ENCODE results near the gene FGFRL1.
"Not testable (repeated sequence)": the region's sequence is repeated elsewhere in the genome, so short reads cannot be mapped to it uniquely, and the experiment has no call there.

FGFRL1 gene

GRCh38 chr4:973431-974397 lies 37.7 kb upstream of the FGFRL1 start, which contains the start of gene DGKQ:
Gene DGKQ, minus strand, starts transcription at chr4:973569. Its CDS starts 87 bp downstream, at chr4:973482.
- Histone ChIP-seq H3K27me3 (ENCODE audit: insufficient read depth, low read length) (no peaks in the 10 kb centered on the region), H4K20me1 (ENCODE audit: insufficient read depth, low read length) (no peaks in the 10 kb centered on the region), H3F3A (ENCODE audit: insufficient read depth, low read length) (no peaks in the 10 kb centered on the region), H3K9ac (ENCODE audit: low read length) (peak within 1 kb of the TSS; percentile 59; the same call in 1 of the 2 replicates), H3K4me2 (ENCODE audit: low read length) (peak within 1 kb of the TSS; percentile 91), H3K4me3 (ENCODE audit: low read depth, low read length, poor library complexity, severe bottlenecking) (peak within 1 kb of the TSS; percentile 73), H2AFZ (ENCODE audit: low read length) (no peak within 1 kb of the TSS), H3K9me3 (ENCODE audit: low read length) (no peaks in the 10 kb centered on the region), H3K4me1 (ENCODE audit: insufficient read depth, low read length, severe bottlenecking) (peaks cover 10% of the 10 kb centered on the region), H3K36me3 (ENCODE audit: insufficient read depth, low read length) (no peaks in the 10 kb centered on the region), H3K27ac (ENCODE audit: low read depth, low read length, poor library complexity, severe bottlenecking) (no peak within 1 kb of the TSS), H3K9me2 (ENCODE audit: low read depth, low read length) (no peaks in the 10 kb centered on the region), H3K79me2 (ENCODE audit: insufficient read depth, low read length) (no peaks in the 10 kb centered on the region)
- TF ChIP-seq EZH2 (IDR thresholded peaks at IDR 0.05; ENCODE audit: borderline replicate concordance, low read length): no peak
- TF ChIP-seq, protein P1, sequence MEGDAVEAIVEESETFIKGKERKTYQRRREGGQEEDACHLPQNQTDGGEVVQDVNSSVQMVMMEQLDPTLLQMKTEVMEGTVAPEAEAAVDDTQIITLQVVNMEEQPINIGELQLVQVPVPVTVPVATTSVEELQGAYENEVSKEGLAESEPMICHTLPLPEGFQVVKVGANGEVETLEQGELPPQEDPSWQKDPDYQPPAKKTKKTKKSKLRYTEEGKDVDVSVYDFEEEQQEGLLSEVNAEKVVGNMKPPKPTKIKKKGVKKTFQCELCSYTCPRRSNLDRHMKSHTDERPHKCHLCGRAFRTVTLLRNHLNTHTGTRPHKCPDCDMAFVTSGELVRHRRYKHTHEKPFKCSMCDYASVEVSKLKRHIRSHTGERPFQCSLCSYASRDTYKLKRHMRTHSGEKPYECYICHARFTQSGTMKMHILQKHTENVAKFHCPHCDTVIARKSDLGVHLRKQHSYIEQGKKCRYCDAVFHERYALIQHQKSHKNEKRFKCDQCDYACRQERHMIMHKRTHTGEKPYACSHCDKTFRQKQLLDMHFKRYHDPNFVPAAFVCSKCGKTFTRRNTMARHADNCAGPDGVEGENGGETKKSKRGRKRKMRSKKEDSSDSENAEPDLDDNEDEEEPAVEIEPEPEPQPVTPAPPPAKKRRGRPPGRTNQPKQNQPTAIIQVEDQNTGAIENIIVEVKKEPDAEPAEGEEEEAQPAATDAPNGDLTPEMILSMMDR (IDR thresholded peaks at IDR 0.05; ENCODE audit: low read length): no peak

- Histone ChIP-seq H3K4me3 (ENCODE audit: low read depth, low read length, poor library complexity, severe bottlenecking) (no peak overlapping the region), H3K79me2 (ENCODE audit: insufficient read depth, low read length) (no peaks in the 10 kb centered on the region), H3K4me2 (ENCODE audit: low read length) (no peak overlapping the region), H2AFZ (ENCODE audit: low read length) (no peak overlapping the region), H3F3A (ENCODE audit: insufficient read depth, low read length) (no peaks in the 10 kb centered on the region), H3K9ac (ENCODE audit: low read length) (no peak overlapping the region), H3K27ac (ENCODE audit: low read depth, low read length, poor library complexity, severe bottlenecking) (no peak overlapping the region), H3K36me3 (ENCODE audit: insufficient read depth, low read length) (no peaks in the 10 kb centered on the region), H3K4me1 (ENCODE audit: insufficient read depth, low read length, severe bottlenecking) (peaks cover 10% of the 10 kb centered on the region), H3K9me3 (ENCODE audit: low read length) (no peaks in the 10 kb centered on the region), H4K20me1 (ENCODE audit: insufficient read depth, low read length) (no peaks in the 10 kb centered on the region), H3K9me2 (ENCODE audit: low read depth, low read length) (no peaks in the 10 kb centered on the region), H3K27me3 (ENCODE audit: insufficient read depth, low read length) (no peaks in the 10 kb centered on the region)
- TF ChIP-seq EZH2 (IDR thresholded peaks at IDR 0.05; ENCODE audit: borderline replicate concordance, low read length): no peak
- TF ChIP-seq, protein P1 (IDR thresholded peaks at IDR 0.05; ENCODE audit: low read length): no peak
These were observed 36.8 kb upstream of the FGFRL1 start for GRCh38 chr4:974668-975067.

DNA sequence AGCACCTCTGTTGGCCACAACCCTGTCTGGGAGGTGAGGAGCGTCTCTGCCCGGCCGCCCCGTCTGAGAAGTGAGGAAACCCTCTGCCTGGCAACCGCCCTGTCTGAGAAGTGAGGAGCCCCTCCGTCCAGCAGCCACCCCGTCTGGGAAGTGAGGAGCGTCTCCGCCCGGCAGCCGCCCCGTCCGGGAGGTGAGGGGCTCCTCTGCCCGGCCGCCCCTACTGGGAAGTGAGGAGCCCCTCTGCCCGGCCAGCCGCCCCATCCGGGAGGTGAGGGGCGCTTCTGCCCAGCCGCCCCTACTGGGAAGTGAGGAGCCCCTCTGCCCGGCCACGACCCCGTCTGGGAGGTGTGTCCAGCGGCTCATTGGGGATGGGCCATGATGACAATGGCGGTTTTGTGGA lies 35.4 kb upstream of the FGFRL1 start:
- not testable (repeated sequence) for H3K9ac ChIP-seq (ENCODE audit: low read length); H3K9me2 ChIP-seq (ENCODE audit: low read depth, low read length); H3K27ac ChIP-seq (ENCODE audit: low read depth, low read length, poor library complexity, severe bottlenecking); H3F3A ChIP-seq (ENCODE audit: insufficient read depth, low read length); H3K4me2 ChIP-seq (ENCODE audit: low read length); H4K20me1 ChIP-seq (ENCODE audit: insufficient read depth, low read length); H3K9me3 ChIP-seq (ENCODE audit: low read length); H3K36me3 ChIP-seq (ENCODE audit: insufficient read depth, low read length); H3K4me3 ChIP-seq (ENCODE audit: low read depth, low read length, poor library complexity, severe bottlenecking); H2AFZ ChIP-seq (ENCODE audit: low read length); H3K27me3 ChIP-seq (ENCODE audit: insufficient read depth, low read length); H3K79me2 ChIP-seq (ENCODE audit: insufficient read depth, low read length)
- H3K4me1 ChIP-seq (ENCODE audit: insufficient read depth, low read length, severe bottlenecking): peaks cover 10% of the 10 kb centered on the region

All from OCI-LY1 (cell line).